ENCODE results near the gene C1QTNF9.
"Not testable (repeated sequence)": the region's sequence is repeated elsewhere in the genome, so short reads cannot be mapped to it uniquely, and the experiment has no call there.

C1QTNF9 gene

GRCh38 chr13:24361113-24361512 lies 51.7 kb downstream of the C1QTNF9 start:
- no peak for DNase-seq (ENCODE audit: low spot score)

GRCh38 chr13:24361852-24362366 lies 52.5 kb downstream of the C1QTNF9 start:
- DNase-seq (ENCODE audit: low spot score) = no peak

DNA sequence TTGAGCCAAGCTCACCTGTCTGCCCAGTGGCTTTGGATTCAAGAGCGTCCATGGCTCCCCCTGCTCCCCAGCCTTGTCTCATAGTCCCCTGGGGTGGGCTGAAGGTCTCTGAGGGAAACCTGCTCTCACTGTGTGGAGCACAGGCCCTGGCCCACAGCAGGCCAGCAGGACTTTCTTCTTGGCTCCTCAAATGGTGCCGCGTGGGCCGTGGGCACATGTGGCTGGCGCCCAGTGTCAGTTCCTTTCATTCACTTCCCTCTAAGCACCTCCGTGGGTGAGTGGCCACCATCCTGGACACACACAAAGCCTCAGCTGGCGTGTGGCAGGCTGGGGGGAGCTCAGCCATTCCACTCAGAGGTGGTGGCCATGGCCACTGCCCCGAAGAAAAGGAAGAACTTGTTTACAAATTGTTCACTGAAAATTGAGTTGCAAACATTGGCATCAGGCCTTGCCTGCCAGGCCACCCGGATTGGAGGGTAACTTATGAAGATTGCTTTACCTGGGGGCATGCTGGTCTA lies 53.1 kb downstream of the C1QTNF9 start:
- DNase-seq (ENCODE audit: low spot score) = no peak

DNA sequence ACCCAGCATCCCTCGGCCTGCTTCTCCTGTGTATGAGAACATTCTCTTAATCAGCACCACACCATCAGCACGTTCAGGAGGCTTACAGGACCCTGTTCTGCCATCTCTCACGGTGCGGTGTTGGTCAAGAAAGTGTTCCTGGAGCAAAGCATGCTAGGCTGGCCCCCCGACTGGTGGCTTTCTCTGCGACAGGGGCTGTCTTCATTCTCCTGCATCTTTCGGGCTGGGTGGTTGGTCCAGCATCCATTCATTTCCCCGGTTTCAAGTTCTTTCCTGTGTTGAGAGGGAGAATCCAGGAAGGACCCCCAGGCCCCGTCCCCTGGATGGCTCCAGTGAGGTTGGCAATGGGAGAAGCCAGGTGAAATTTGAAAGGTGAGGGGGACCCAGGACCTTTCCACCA lies 55.8 kb downstream of the C1QTNF9 start:
- DNase-seq (ENCODE audit: low spot score) = no peak

- DNase-seq (ENCODE audit: low spot score) = not testable (repeated sequence)
These were observed 56.9 kb downstream of the C1QTNF9 start for GRCh38 chr13:24366315-24366714.

DNA sequence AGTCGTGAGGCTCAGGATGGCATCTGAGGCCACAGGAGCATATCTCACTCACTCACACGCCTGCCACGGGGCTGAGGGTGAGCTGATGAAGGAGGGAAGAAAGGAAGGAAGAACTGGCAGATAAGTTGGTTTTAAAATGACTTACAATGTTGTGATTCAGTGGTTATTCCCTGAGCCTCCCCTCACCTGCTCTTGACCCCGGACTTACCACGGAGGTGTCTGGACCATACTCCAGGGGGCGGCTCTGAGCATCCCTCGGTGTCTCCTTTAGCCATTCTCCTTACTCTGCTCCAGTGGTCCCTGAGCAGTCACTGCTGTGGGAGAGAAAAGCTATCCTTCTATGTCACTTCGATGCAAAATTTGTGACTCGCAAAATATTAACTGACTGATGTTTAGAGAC lies 61.9 kb downstream of the C1QTNF9 start:
- not testable (repeated sequence) for DNase-seq (ENCODE audit: low spot score)
